Tibial nerve (tissue), 4 donors: Measurements from ENCODE around the gene RANBP2. TPM values are rescaled to one million over a fixed set of nuclear protein-coding genes. Genes with fewer than 3 reads are reported as not detected.
"Not testable (repeated sequence)": the region's sequence is repeated elsewhere in the genome, so short reads cannot be mapped to it uniquely, and the experiment has no call there.

Experiments used
- DNase-seq, 2 donors: peaks; one replicate each; pipeline ENCODE4 v3.0.0-alpha.2; 2019; ENCODE audit warnings: low spot score in 2 of 2
- H3K27ac ChIP-seq, 4 donors: fragments of 200-600 bp; sonication (generic) in 3 of 4; one replicate each; pipeline ENCODE4 v1.5.1; 2017 to 2019; ENCODE audit warnings: mild to moderate bottlenecking in 1 of 4
- H3K27me3 ChIP-seq, 2 donors: fragments of 200-600 bp; sonication (generic) in 1 of 2; one replicate each; pipeline versions ENCODE4 v1.5.1 to v1.6.0; 2017 to 2019
- H3K36me3 ChIP-seq, 3 donors: fragments of 200-600 bp; sonication (generic); one replicate each; pipeline ENCODE4 v1.5.1; 2018 to 2019
- H3K4me1 ChIP-seq, 4 donors: fragments of 200-600 bp; sonication (generic) in 3 of 4; one replicate each; pipeline ENCODE4 v1.5.1; 2017 to 2019
- H3K4me3 ChIP-seq, 4 donors: fragments of 200-600 bp; sonication (generic) in 3 of 4; one replicate each; pipeline ENCODE4 v1.5.1; 2017 to 2019; ENCODE audit warnings: mild to moderate bottlenecking in 1 of 4, moderate library complexity in 1 of 4
- H3K9me3 ChIP-seq, 4 donors: fragments of 200-600 bp; sonication (generic) in 3 of 4; one replicate each; pipeline ENCODE4 v1.5.1; 2017 to 2019
- EP300 ChIP-seq, 2 donors: sonication (generic); formaldehyde crosslinking; IDR thresholded peaks; one replicate each; pipeline ENCODE4 v1.6.1; 2017; ENCODE audit warnings: antibody characterized with exemption in 2 of 2, mild to moderate bottlenecking in 1 of 2
- POLR2A ChIP-seq, 2 donors: fragments of 450-650 bp; IDR thresholded peaks; one replicate each; pipeline ENCODE4 v1.6.1; 2017; ENCODE audit warnings: antibody characterized with exemption in 2 of 2, mild to moderate bottlenecking in 2 of 2, moderate library complexity in 2 of 2
- WGBS, 2 donors: methylation state at CpG; one replicate each; pipeline ENCODE4 v1.1.5; 2018; 5-methylcytosine and 5-hydroxymethylcytosine counted together
- total RNA-seq, 4 donors: library from RNA; depleted of rRNA; stranded (reverse); fragments of >200 nt; gene quantifications; one replicate each; pipeline ENCODE4 v1.1.0, GENCODE V29; 2016
- TF ChIP-seq, protein P1 (sequence below), 5 experiments: fragments of 200-600 bp in 3 of 5; fragments of 450-650 bp in 2 of 5; sonication (generic) in 3 of 5; IDR thresholded peaks; one replicate each; pipeline ENCODE4 v1.5.1; 2016 to 2019; ENCODE audit warnings: antibody characterized with exemption in 5 of 5, mild to moderate bottlenecking in 3 of 5, moderate library complexity in 2 of 5

RANBP2 gene
- total RNA-seq, 4 donors from 2014 or later = 47.4 to 72.8 (median 61.5) TPM

GRCh38 chr2:108691447-108691846 lies 27.8 kb upstream of the RANBP2 start:
- DNase-seq = no peak
- no peak for TF ChIP-seq POLR2A (IDR thresholded peaks at IDR 0.05)
- TF ChIP-seq, protein P1, sequence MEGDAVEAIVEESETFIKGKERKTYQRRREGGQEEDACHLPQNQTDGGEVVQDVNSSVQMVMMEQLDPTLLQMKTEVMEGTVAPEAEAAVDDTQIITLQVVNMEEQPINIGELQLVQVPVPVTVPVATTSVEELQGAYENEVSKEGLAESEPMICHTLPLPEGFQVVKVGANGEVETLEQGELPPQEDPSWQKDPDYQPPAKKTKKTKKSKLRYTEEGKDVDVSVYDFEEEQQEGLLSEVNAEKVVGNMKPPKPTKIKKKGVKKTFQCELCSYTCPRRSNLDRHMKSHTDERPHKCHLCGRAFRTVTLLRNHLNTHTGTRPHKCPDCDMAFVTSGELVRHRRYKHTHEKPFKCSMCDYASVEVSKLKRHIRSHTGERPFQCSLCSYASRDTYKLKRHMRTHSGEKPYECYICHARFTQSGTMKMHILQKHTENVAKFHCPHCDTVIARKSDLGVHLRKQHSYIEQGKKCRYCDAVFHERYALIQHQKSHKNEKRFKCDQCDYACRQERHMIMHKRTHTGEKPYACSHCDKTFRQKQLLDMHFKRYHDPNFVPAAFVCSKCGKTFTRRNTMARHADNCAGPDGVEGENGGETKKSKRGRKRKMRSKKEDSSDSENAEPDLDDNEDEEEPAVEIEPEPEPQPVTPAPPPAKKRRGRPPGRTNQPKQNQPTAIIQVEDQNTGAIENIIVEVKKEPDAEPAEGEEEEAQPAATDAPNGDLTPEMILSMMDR (IDR thresholded peaks at IDR 0.05) = no peak
- Histone ChIP-seq H3K9me3 (no peaks in the 10 kb centered on the region), H3K27ac (no peak overlapping the region), H3K36me3 (peaks cover 0 to under 1% (median 0%) of the 10 kb centered on the region in 3 donors), H3K4me1 (no peaks in the 10 kb centered on the region), H3K4me3 (no peak overlapping the region), H3K27me3 (no peaks in the 10 kb centered on the region)
- WGBS, 2 donors = 94 to 95% methylated on average over 7 of the region's 7 CpGs

GRCh38 chr2:108701208-108701607 lies 18.1 kb upstream of the RANBP2 start:
- no peak for TF ChIP-seq EP300 (IDR thresholded peaks at IDR 0.05)
- TF ChIP-seq POLR2A (IDR thresholded peaks at IDR 0.05) = no peak
- TF ChIP-seq, protein P1 (IDR thresholded peaks at IDR 0.05) = no peak
- WGBS, 2 donors = 63 to 67% methylated on average over 3 of the region's 3 CpGs
- Histone ChIP-seq H3K27me3 (no peaks in the 10 kb centered on the region), H3K4me3 (no peak overlapping the region), H3K4me1 (no peaks in the 10 kb centered on the region), H3K9me3 (peaks cover 0 to 3% (median 0%) of the 10 kb centered on the region in 4 donors), H3K36me3 (no peaks in the 10 kb centered on the region), H3K27ac (no peak overlapping the region)
- DNase-seq = no peak

DNA sequence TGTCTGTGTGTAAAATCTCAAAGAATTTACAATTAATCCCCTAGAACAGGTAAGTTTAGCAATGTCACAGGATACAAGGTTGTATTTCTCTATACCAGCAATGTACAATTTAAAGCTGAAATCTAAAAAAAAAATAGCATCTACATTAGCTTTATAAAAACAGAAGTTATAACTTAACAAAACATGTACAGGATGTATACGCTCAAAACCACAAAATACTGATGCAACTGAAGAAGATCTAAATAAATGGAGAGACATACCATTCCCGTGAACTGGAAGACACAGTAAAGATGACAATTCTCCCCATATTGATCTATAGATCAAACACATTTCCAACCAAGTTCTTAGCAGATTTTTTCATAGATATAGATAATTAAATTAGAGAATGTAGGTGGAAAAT lies 17.5 kb upstream of the RANBP2 start:
- TF ChIP-seq, protein P1 (IDR thresholded peaks at IDR 0.05) = no peak
- TF ChIP-seq EP300 (IDR thresholded peaks at IDR 0.05) (no peak), POLR2A (IDR thresholded peaks at IDR 0.05) (no peak)
- DNase-seq = no peak

DNA sequence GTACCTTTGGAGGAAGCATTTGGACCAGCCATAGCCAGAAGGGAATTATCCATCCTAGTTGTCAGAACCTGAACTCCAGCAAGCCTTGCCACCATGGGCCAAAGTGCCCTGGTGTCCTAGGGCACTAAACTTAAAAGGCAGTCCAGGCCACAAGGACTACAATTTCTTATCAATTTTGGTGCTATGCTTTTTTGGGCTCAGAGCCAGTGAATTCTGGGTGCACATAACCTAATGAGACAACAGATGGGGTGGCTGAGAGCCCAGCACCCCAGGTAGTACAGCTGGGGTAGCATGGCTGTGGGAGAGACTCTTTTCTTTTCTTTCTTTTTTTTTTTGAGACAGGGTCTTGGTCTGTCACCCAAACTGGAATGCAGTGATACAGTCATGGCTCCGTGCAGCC lies 14.4 kb upstream of the RANBP2 start:
- no peaks in the 10 kb centered on the region for H3K36me3 ChIP-seq
- H3K4me3 ChIP-seq = no peak overlapping the region
- no peak overlapping the region for H3K27ac ChIP-seq
- no peaks in the 10 kb centered on the region for H3K27me3 ChIP-seq
- 90 to 91% methylated on average over 1 of the region's 1 CpG for WGBS, 2 donors
- peaks cover 0 to 32% (median 0%) of the 10 kb centered on the region in 4 donors for H3K9me3 ChIP-seq
- DNase-seq = no peak
- H3K4me1 ChIP-seq = no peaks in the 10 kb centered on the region
- TF ChIP-seq, protein P1 (IDR thresholded peaks at IDR 0.05) = no peak
- no peak for TF ChIP-seq EP300 (IDR thresholded peaks at IDR 0.05)
- no peak for TF ChIP-seq POLR2A (IDR thresholded peaks at IDR 0.05)

More for the DNA sequence above, 17.5 kb upstream of the RANBP2 start:
- Histone ChIP-seq H3K4me3 (no peak overlapping the region), H3K36me3 (no peaks in the 10 kb centered on the region), H3K27ac (no peak overlapping the region), H3K27me3 (no peaks in the 10 kb centered on the region), H3K4me1 (no peaks in the 10 kb centered on the region), H3K9me3 (peaks cover 0 to 9% (median 0%) of the 10 kb centered on the region in 4 donors)
- WGBS, 2 donors = 73 to 82% methylated on average over 2 of the region's 2 CpGs

DNA sequence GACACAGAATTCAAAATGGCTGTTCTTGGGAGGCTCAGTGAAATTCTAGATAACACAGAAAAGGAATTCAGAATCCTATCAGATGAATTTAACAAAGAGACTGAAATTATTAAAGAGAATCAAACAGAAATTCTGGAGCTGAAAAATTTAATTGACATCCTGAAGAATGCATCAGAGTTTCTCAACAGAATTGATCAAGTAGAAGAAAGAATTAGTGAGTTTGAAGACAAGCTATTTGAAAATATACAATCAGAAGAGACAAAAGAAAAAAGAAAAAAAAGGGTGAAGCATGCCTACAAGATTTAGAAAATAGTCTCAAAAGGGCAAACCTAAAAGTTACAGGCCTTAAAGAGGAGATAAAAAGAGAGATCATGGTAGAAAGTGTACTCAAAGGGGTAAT lies 12.0 kb upstream of the RANBP2 start:
- H3K9me3 ChIP-seq = peaks cover 0 to 34% (median 0%) of the 10 kb centered on the region in 4 donors
- H3K36me3 ChIP-seq = no peaks in the 10 kb centered on the region
- H3K4me1 ChIP-seq = no peaks in the 10 kb centered on the region
- no peaks in the 10 kb centered on the region for H3K27me3 ChIP-seq
- DNase-seq = no peak
- no peak overlapping the region for H3K27ac ChIP-seq
- no peak overlapping the region for H3K4me3 ChIP-seq
- TF ChIP-seq, protein P1 (IDR thresholded peaks at IDR 0.05) = no peak

DNA sequence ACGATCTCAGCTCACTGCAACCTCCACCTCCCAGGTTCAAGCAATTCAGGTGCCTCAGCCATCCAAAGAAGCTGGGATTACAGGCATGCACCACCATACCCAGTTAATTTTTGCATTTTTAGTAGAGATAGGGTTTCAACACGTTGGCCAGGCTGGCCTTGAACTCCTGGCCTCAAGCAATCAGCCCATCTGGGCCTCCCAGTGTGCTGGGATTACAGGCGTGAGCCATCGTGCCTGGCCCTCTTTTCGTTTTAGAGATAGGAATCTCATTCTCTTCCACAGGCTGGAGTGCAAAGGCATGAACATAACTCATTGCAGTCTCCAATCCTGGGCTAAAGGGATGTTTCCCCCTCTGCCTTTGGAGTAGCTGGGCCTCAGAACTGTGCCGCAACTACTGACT lies 2.3 kb upstream of the RANBP2 start:
- not testable (repeated sequence) for H3K36me3 ChIP-seq, DNase-seq, H3K27ac ChIP-seq, H3K27me3 ChIP-seq, H3K4me3 ChIP-seq, H3K9me3 ChIP-seq
- WGBS, 2 donors = 73 to 80% methylated on average over 6 of the region's 6 CpGs
- peaks cover 0 to 21% (median 6%) of the 10 kb centered on the region in 4 donors for H3K4me1 ChIP-seq

DNA sequence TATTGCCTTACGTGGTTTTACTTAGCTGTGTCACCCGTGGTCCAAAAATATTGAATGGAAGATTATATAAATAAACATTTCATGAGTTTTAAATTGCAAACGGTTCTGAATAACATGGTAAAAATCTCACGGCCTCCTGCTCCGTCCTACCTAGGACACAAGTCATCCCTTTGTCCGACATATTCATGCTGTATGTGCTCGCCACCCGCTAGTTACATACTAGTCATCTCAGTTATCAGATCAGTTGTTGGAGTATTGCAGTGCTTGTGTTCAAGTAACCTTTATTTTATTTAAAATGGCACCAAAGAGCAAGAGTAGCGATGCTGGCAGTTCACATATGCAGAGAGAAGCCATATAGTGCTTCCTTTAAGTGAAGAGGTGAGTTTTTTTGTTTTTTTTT lies 6.8 kb downstream of the RANBP2 start:
- not testable (repeated sequence) for H3K27me3 ChIP-seq, H3K27ac ChIP-seq, H3K9me3 ChIP-seq, DNase-seq, H3K4me3 ChIP-seq, H3K36me3 ChIP-seq
- 73 to 80% methylated on average over 9 of the region's 9 CpGs for WGBS, 2 donors
- H3K4me1 ChIP-seq = peaks cover 0 to 36% (median under 1%) of the 10 kb centered on the region in 4 donors

- H3K9me3 ChIP-seq, H3K27ac ChIP-seq, H3K27me3 ChIP-seq, H3K4me1 ChIP-seq, DNase-seq, H3K4me3 ChIP-seq: not testable (repeated sequence)
- peaks cover 0 to 46% (median 6%) of the 10 kb centered on the region in 3 donors for H3K36me3 ChIP-seq
- WGBS, 2 donors = 96 to 97% methylated on average over 6 of the region's 6 CpGs
These were observed 15.4 kb downstream of the RANBP2 start for GRCh38 chr2:108734656-108735055.
